ENCODE results near the gene ARRDC3.

The ARRDC3 gene

GRCh38 chr5:91319667-91320066 lies 63.5 kb downstream of the ARRDC3 start:
- no peaks in the 10 kb centered on the region for H3K27me3 ChIP-seq (replicated peaks; ENCODE audit: control insufficient read depth, insufficient read depth, low read length, poor library complexity, severe bottlenecking)
- no peaks in the 10 kb centered on the region for H3K9me3 ChIP-seq (ENCODE audit: control insufficient read depth, low read length)
- H3K4me1 ChIP-seq (ENCODE audit: control insufficient read depth, insufficient read depth, low read length, poor library complexity, severe bottlenecking): no peaks in the 10 kb centered on the region
- H3K36me3 ChIP-seq (ENCODE audit: control insufficient read depth, insufficient read depth, low read length): no peaks in the 10 kb centered on the region
- no peak for DNase-seq
- H3K27ac ChIP-seq (ENCODE audit: insufficient read depth, low read length, poor library complexity, severe bottlenecking): no peak overlapping the region
- H3K4me3 ChIP-seq (ENCODE audit: insufficient read depth, low read depth, low read length, poor library complexity, severe bottlenecking): no peak overlapping the region

GRCh38 chr5:91318724-91319123 lies 64.4 kb downstream of the ARRDC3 start:
- DNase-seq: peak in 2 of 3 donors; percentile 11 to 14
- H3K4me3 ChIP-seq (ENCODE audit: insufficient read depth, low read depth, low read length, poor library complexity, severe bottlenecking): no peak overlapping the region
- no peaks in the 10 kb centered on the region for H3K9me3 ChIP-seq (ENCODE audit: control insufficient read depth, low read length)
- peaks cover 5% of the 10 kb centered on the region for H3K4me1 ChIP-seq (ENCODE audit: control insufficient read depth, insufficient read depth, low read length, poor library complexity, severe bottlenecking)
- no peak overlapping the region for H3K27ac ChIP-seq (ENCODE audit: insufficient read depth, low read length, poor library complexity, severe bottlenecking)
- H3K36me3 ChIP-seq (ENCODE audit: control insufficient read depth, insufficient read depth, low read length): no peaks in the 10 kb centered on the region
- H3K27me3 ChIP-seq (replicated peaks; ENCODE audit: control insufficient read depth, insufficient read depth, low read length, poor library complexity, severe bottlenecking): no peaks in the 10 kb centered on the region
